ENCODE results near the gene BNC2.

The BNC2 gene

GRCh38 chr9:16816011-16816410 is 54.5 kb downstream of the BNC2 start:
- Histone ChIP-seq H3K36me3 (replicated peaks) (no peaks in the 10 kb centered on the region), H3K27ac (no peak overlapping the region), H3K27me3 (replicated peaks) (no peaks in the 10 kb centered on the region), H3K4me3 (ENCODE audit: low read depth, low read length) (no peak overlapping the region)
- no peak for DNase-seq
- TF ChIP-seq CTCF (IDR thresholded peaks at IDR 0.05; ENCODE audit: low read depth, low read length, missing control alignments): no peak
- in situ Hi-C loops (cut with HindIII; ENCODE audit: low pct_ligation_motif_present, low sequenced_read_pairs): no loop called here

DNA sequence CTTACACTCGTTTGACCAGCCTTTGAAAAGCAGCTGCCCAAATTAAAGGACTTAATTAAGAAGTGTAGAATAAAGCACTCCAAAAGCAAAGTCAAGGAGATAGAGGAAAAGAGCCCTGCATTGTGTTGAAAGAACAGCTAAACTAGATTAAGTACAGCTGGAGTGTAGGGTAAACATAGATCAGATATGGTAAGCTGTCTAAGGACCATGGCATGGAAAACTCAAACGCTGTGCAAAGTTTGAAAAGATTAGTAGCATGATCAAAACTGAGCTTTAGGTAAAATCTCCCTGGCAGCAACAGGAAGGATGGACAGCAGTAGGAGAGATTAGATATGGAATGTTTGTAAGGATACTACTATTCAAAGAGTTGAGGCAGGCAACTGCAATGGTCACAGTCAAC is 55.4 kb downstream of the BNC2 start:
- H3K4me3 ChIP-seq (ENCODE audit: low read depth, low read length): no peak overlapping the region
- DNase-seq: no peak
- in situ Hi-C loops (cut with HindIII; ENCODE audit: low pct_ligation_motif_present, low sequenced_read_pairs): no loop called here
- H3K27me3 ChIP-seq (replicated peaks): no peaks in the 10 kb centered on the region
- TF ChIP-seq CTCF (IDR thresholded peaks at IDR 0.05; ENCODE audit: low read depth, low read length, missing control alignments): no peak
- no peak overlapping the region for H3K27ac ChIP-seq
- H3K36me3 ChIP-seq (replicated peaks): no peaks in the 10 kb centered on the region

DNA sequence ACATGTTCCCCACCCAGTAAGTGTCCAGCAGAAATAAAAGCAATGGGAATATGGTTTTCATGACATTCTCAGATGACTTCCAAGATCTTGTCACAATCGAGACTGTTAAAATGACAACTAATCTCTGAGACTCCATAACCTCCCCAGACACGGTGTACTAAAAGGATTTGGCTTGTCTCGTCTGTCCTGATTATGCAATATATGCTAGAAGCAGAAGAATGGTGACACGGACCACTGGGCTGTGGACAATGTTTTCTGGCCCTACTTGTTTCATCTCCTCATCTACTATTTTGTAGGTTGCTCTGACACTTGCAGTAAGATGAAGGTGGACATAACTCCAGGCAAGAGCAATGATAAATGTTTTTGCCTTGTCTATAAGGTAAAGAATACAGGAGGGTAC is 56.6 kb downstream of the BNC2 start:
- Histone ChIP-seq H3K4me3 (ENCODE audit: low read depth, low read length) (no peak overlapping the region), H3K36me3 (replicated peaks) (no peaks in the 10 kb centered on the region), H3K27me3 (replicated peaks) (no peaks in the 10 kb centered on the region), H3K27ac (no peak overlapping the region)
- in situ Hi-C loops (cut with HindIII; ENCODE audit: low pct_ligation_motif_present, low sequenced_read_pairs): no loop called here
- TF ChIP-seq CTCF (IDR thresholded peaks at IDR 0.05; ENCODE audit: low read depth, low read length, missing control alignments): no peak
- DNase-seq: no peak

DNA sequence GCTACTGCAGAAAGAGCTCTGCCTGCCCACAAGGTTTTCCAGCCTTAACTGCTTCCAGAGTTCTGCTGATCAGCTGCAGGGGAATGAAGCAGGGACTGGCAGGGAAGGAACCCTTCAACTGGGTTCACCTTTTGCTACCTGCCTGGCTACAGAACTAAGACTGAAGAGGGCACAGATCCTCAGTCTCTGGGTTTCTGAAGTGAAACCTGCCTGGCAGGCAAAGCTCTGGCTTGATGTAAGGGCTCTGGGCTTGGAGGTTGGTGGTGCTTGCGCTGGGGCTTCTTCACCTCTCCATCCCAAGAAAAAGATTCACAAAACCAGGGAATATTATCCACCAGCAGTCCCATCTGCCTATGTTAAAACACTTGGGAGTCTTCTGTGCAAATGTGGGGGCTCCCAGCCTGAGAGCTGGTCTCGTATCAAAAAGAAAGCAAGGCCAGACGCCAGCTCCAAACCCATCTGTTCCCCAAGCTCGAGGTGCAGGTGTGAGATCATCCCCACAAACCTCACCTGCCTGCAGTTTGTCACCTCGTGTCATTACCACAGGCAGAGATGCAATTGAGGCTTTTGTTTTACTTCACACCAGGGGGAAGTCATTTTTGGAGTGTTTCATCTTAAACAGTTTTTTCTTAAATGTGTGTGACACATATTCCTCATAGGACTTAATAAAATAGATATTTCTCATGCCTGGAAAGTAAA is 58.3 kb downstream of the BNC2 start:
- no peaks in the 10 kb centered on the region for H3K36me3 ChIP-seq (replicated peaks)
- in situ Hi-C loops (cut with HindIII; ENCODE audit: low pct_ligation_motif_present, low sequenced_read_pairs): no loop called here
- H3K27ac ChIP-seq: no peak overlapping the region
- TF ChIP-seq CTCF (IDR thresholded peaks at IDR 0.05; ENCODE audit: low read depth, low read length, missing control alignments): no peak
- no peaks in the 10 kb centered on the region for H3K27me3 ChIP-seq (replicated peaks)
- H3K4me3 ChIP-seq (ENCODE audit: low read depth, low read length): no peak overlapping the region
- DNase-seq: no peak

GRCh38 chr9:16809912-16810610 is 60.4 kb downstream of the BNC2 start:
- Histone ChIP-seq H3K27ac (no peak overlapping the region), H3K36me3 (replicated peaks) (no peaks in the 10 kb centered on the region), H3K27me3 (replicated peaks) (no peaks in the 10 kb centered on the region), H3K4me3 (ENCODE audit: low read depth, low read length) (no peak overlapping the region)
- in situ Hi-C loops (cut with HindIII; ENCODE audit: low pct_ligation_motif_present, low sequenced_read_pairs): no loop called here
- TF ChIP-seq CTCF (IDR thresholded peaks at IDR 0.05; ENCODE audit: low read depth, low read length, missing control alignments): no peak
- no peak for DNase-seq
